Progenitor cell of endocrine pancreas (in vitro differentiated cells): Measurements from ENCODE around the gene CNIH3. TPM values are rescaled to one million over a fixed set of nuclear protein-coding genes. Genes with fewer than 3 reads are reported as not detected.

ENCODE experiments used
- DNase-seq: peaks from one replicate; pipeline ENCODE4 v3.0.0; 2021; ENCODE audit warnings: low spot score; ENCODE audit not compliant: unreplicated experiment
- H3K27ac Mint-ChIP-seq: 2 replicates; pipeline ENCODE4 v1.8.0; 2021; ENCODE audit warnings: mild to moderate bottlenecking, moderate library complexity, mixed read lengths
- H3K27me3 Mint-ChIP-seq: 2 replicates; pipeline ENCODE4 v1.8.0; 2021; ENCODE audit warnings: mixed read lengths
- H3K36me3 Mint-ChIP-seq: 2 replicates; pipeline ENCODE4 v1.8.0; 2022; ENCODE audit warnings: mixed read lengths; ENCODE audit not compliant: insufficient read depth
- H3K4me1 Mint-ChIP-seq: 2 replicates; pipeline ENCODE4 v1.8.0; 2021; ENCODE audit warnings: low read depth, mixed read lengths
- H3K4me3 Mint-ChIP-seq: 2 replicates; pipeline ENCODE4 v1.8.0; 2021; ENCODE audit warnings: low read depth, mild to moderate bottlenecking, moderate library complexity, mixed read lengths
- H3K9me3 Mint-ChIP-seq: 2 replicates; pipeline ENCODE4 v1.8.0; 2021; ENCODE audit warnings: low read depth, mixed read lengths
- total RNA-seq: library from RNA; stranded (reverse); gene quantifications from 2 replicates; pipeline ENCODE4 v1.2.1, GENCODE V29; 2021
- TF ChIP-seq, protein P1 (sequence below): fragments of 200-600 bp; sonication (generic); IDR thresholded peaks from one replicate; pipeline ENCODE4 v1.5.0; 2021; ENCODE audit warnings: antibody characterized with exemption, mild to moderate bottlenecking; ENCODE audit not compliant: unreplicated experiment

CNIH3 gene
- total RNA-seq, 1 donor from 2014 or later, result 3.2 TPM

DNA sequence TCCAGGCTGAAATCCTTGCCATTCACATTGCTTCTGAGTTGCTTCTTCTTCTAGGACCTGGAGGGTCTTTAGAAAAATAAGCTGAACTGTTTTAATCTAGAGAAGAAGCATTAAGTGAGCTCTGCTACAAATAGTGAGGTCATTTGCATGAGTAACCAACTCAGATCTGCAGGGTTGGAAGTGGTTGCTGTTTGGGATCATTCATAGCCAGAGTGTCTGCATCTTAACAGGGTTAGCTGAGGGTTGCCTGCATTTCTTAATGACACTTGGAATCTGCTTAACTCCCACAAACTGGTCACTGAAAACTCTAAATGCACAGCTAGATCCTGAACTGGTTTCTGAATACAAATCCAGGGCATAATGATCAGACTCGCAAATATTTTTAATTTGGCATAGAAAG is 9.9 kb downstream of the CNIH3 start:
- peaks cover 3% of the 10 kb centered on the region for H3K36me3 Mint-ChIP-seq
- H3K27ac Mint-ChIP-seq, result no peak overlapping the region
- TF ChIP-seq, protein P1, sequence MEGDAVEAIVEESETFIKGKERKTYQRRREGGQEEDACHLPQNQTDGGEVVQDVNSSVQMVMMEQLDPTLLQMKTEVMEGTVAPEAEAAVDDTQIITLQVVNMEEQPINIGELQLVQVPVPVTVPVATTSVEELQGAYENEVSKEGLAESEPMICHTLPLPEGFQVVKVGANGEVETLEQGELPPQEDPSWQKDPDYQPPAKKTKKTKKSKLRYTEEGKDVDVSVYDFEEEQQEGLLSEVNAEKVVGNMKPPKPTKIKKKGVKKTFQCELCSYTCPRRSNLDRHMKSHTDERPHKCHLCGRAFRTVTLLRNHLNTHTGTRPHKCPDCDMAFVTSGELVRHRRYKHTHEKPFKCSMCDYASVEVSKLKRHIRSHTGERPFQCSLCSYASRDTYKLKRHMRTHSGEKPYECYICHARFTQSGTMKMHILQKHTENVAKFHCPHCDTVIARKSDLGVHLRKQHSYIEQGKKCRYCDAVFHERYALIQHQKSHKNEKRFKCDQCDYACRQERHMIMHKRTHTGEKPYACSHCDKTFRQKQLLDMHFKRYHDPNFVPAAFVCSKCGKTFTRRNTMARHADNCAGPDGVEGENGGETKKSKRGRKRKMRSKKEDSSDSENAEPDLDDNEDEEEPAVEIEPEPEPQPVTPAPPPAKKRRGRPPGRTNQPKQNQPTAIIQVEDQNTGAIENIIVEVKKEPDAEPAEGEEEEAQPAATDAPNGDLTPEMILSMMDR, result no peak
- H3K9me3 Mint-ChIP-seq, result peaks cover 7% of the 10 kb centered on the region
- no peak overlapping the region for H3K4me3 Mint-ChIP-seq
- H3K4me1 Mint-ChIP-seq, result peaks cover 28% of the 10 kb centered on the region
- DNase-seq, result no peak
- H3K27me3 Mint-ChIP-seq, result peaks cover 40% of the 10 kb centered on the region

DNA sequence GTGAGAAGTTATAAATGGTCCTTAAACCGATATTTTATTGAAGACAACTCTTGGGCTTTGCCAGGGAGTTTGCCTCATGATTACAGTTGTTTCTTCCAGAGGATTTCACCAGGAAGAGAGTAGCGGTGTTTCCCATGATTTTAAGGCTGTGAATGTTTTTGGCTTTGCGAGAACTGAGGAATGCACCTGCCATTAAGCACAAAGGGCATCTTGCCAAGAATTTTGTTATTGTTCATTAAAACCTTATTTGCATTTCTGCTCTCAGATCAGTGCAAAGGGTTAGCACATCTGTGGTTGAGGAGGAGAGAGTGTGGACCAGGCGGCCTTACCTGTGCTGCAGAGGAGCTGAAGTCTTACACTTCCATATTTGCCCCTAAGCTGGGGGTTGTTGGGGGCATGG is 13.8 kb downstream of the CNIH3 start:
- Mint-ChIP-seq H3K27ac (no peak overlapping the region), H3K27me3 (peaks cover 24% of the 10 kb centered on the region), H3K4me3 (no peak overlapping the region), H3K36me3 (no peaks in the 10 kb centered on the region), H3K9me3 (no peaks in the 10 kb centered on the region), H3K4me1 (peaks cover 17% of the 10 kb centered on the region)
- no peak for DNase-seq
- TF ChIP-seq, protein P1, result no peak

DNA sequence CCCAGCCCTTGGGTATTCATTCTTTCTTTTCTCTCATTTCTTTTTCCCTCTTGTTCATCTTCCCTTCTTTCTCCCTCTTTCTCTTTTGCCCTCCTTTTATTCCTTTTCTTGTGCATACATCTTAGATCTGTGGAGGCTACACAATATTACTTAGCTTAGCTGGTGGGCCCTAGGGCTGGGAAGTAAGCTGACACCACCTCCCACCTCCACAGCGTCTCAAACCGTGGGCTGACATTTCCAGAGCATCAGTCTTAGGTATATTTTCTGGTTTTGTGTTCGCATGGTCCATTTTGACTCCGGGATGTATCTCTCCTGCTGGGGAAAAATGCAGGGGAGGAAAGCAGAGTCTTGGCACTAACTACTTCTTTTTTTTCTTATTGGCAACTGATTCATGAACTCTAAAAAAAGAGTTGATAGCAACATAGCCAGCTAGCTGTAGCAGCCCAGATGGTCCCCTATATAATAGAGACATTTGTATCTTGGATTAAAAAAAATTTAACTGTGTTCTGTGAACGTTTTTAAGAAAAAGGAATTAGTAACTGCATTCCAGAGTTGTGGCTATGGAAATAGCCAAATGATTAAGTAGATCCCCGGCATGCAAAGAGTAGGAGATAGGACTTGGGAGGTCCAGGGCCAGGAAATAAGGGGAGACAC is 15.5 kb downstream of the CNIH3 start:
- Mint-ChIP-seq H3K9me3 (no peaks in the 10 kb centered on the region), H3K27me3 (peaks cover 20% of the 10 kb centered on the region), H3K4me1 (peaks cover 17% of the 10 kb centered on the region), H3K27ac (no peak overlapping the region), H3K4me3 (no peak overlapping the region), H3K36me3 (no peaks in the 10 kb centered on the region)
- TF ChIP-seq, protein P1, result no peak
- no peak for DNase-seq

DNA sequence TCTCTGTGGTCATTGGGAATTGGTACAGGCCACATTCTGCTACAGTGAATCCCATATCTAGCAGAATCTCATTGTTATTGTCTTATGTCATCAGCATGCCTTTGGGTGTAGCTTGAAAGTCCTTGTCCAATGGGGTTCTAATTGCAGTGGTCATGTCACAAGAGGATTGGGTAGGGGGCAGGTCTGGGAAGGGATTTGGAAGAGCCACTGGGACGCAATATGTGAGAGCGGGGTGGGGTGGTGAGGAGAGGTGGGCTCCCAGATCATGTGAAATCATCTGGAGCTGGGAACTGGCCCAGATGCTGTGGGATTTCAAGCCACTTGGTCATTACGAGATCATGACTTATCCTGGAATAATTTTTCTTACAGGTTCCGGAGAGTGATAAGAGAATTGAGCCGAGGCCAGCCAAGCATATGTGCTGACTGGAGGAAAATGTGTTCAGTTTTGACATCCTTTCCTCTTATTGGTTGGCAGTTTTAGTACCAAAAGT is 16.3 kb downstream of the CNIH3 start:
- Mint-ChIP-seq H3K4me3 (no peak overlapping the region), H3K9me3 (no peaks in the 10 kb centered on the region), H3K27me3 (peaks cover 20% of the 10 kb centered on the region), H3K27ac (no peak overlapping the region), H3K4me1 (peaks cover 17% of the 10 kb centered on the region), H3K36me3 (no peaks in the 10 kb centered on the region)
- DNase-seq, result no peak
- TF ChIP-seq, protein P1, result no peak

DNA sequence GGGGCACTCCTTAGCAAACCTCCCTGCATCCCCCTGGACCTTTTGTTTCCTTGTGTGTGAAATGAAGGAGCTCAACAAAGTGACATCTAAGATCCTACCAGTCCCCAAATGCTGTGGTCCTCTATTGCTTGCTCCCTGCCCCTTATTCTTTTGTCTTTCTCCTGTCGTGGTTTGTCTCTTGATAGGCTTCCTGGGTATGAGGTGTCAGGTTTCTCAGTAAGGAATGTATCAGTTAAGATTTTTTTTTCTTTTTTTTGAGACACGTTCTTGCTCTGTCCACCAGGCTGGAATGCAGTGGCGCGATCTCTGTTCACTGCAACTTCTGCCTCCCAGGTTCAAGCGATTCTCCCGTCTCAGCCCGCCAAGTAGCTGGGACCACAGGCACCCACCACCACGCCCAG is 16.8 kb downstream of the CNIH3 start:
- Mint-ChIP-seq H3K4me3 (no peak overlapping the region), H3K4me1 (peaks cover 12% of the 10 kb centered on the region), H3K9me3 (no peaks in the 10 kb centered on the region), H3K27ac (no peak overlapping the region), H3K36me3 (no peaks in the 10 kb centered on the region), H3K27me3 (peaks cover 23% of the 10 kb centered on the region)
- no peak for DNase-seq
- TF ChIP-seq, protein P1, result no peak
